HG02588 (cell line): ENCODE measurements around the gene C20orf202.
"Not testable (repeated sequence)": the region's sequence is repeated elsewhere in the genome, so short reads cannot be mapped to it uniquely, and the experiment has no call there.

Experiments used
- ATAC-seq: cut with Tn5 transposase; IDR thresholded peaks from one replicate; pipeline ENCODE4 v1.9.1; 2021; ENCODE audit warnings: mild to moderate bottlenecking, moderate library complexity; ENCODE audit not compliant: unreplicated experiment

C20orf202 gene

GRCh38 chr20:1207293-1207878 lies 4.1 kb downstream of the C20orf202 start:
- no peak for ATAC-seq

GRCh38 chr20:1209447-1210387 lies 6.5 kb downstream of the C20orf202 start:
- ATAC-seq: no peak

- ATAC-seq: no peak
Observed at GRCh38 chr20:1210501-1210900, 7.2 kb downstream of the C20orf202 start.

GRCh38 chr20:1212023-1212422 lies 8.8 kb downstream of the C20orf202 start:
- no peak for ATAC-seq

- ATAC-seq: no peak
Observed at GRCh38 chr20:1212607-1213396, 9.5 kb downstream of the C20orf202 start.

GRCh38 chr20:1214838-1215261 lies 11.6 kb downstream of the C20orf202 start:
- ATAC-seq: no peak

GRCh38 chr20:1215386-1216170 lies 12.3 kb downstream of the C20orf202 start:
- ATAC-seq: no peak

GRCh38 chr20:1216527-1217427 lies 13.5 kb downstream of the C20orf202 start:
- not testable (repeated sequence) for ATAC-seq

GRCh38 chr20:1222750-1223149 lies 19.5 kb downstream of the C20orf202 start:
- not testable (repeated sequence) for ATAC-seq

GRCh38 chr20:1224205-1224890 lies 21.1 kb downstream of the C20orf202 start:
- ATAC-seq: no peak

GRCh38 chr20:1225263-1225782 lies 22.1 kb downstream of the C20orf202 start:
- no peak for ATAC-seq

GRCh38 chr20:1225783-1226654 lies 22.8 kb downstream of the C20orf202 start, which contains the start of gene RAD21L1:
Gene RAD21L1, plus strand, starts transcription at chr20:1226044. Its CDS starts 2,410 bp downstream, at chr20:1228454.
- no peak for ATAC-seq

GRCh38 chr20:1229541-1229940 lies 26.3 kb downstream of the C20orf202 start:
- no peak for ATAC-seq

GRCh38 chr20:1232286-1233111 lies 29.2 kb downstream of the C20orf202 start:
- ATAC-seq: no peak

GRCh38 chr20:1240549-1240948 lies 37.3 kb downstream of the C20orf202 start:
- ATAC-seq: no peak

GRCh38 chr20:1241456-1241855 lies 38.2 kb downstream of the C20orf202 start:
- ATAC-seq: no peak

GRCh38 chr20:1242099-1242498 lies 38.8 kb downstream of the C20orf202 start:
- no peak for ATAC-seq
